HG03354 (cell line): Measurements from ENCODE around the gene OR52W1.

Experiments
- ATAC-seq: cut with Tn5 transposase; IDR thresholded peaks from one replicate; pipeline ENCODE4 v1.9.1; 2021; ENCODE audit warnings: mild to moderate bottlenecking; ENCODE audit not compliant: unreplicated experiment, poor library complexity, severe bottlenecking

The OR52W1 gene, protein sequence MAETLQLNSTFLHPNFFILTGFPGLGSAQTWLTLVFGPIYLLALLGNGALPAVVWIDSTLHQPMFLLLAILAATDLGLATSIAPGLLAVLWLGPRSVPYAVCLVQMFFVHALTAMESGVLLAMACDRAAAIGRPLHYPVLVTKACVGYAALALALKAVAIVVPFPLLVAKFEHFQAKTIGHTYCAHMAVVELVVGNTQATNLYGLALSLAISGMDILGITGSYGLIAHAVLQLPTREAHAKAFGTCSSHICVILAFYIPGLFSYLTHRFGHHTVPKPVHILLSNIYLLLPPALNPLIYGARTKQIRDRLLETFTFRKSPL

DNA sequence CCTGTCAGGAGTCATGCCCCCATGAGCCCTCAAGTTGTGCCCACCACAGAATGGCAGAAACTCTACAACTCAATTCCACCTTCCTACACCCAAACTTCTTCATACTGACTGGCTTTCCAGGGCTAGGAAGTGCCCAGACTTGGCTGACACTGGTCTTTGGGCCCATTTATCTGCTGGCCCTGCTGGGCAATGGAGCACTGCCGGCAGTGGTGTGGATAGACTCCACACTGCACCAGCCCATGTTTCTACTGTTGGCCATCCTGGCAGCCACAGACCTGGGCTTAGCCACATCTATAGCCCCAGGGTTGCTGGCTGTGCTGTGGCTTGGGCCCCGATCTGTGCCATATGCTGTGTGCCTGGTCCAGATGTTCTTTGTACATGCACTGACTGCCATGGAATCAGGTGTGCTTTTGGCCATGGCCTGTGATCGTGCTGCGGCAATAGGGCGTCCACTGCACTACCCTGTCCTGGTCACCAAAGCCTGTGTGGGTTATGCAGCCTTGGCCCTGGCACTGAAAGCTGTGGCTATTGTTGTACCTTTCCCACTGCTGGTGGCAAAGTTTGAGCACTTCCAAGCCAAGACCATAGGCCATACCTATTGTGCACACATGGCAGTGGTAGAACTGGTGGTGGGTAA lies at the start of gene OR52W1:
OR52W1 (plus strand) TSS at position 51 of the 637 bp plus-strand sequence; CDS start at position 51, 0 bp downstream.
- no peak for ATAC-seq

DNA sequence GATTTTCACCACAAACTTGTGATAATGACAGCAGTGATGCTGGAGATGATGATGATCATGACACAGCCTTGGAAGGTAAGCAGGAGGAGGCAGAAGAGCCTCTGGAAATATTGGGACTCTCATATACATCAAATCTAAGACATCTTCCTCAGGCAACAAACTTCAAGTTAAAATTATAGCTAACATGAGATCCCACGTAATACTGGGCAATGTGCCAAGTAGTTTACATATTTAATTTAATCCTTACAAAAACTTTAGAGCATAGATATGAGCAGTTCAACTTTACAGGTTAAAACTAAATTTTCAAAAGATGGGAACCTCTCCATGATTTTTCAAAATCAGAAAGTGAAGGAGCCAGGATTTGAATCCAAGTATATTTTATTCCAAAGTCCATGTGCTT lies 47.9 kb upstream of the OR52W1 start:
- ATAC-seq, result no peak

DNA sequence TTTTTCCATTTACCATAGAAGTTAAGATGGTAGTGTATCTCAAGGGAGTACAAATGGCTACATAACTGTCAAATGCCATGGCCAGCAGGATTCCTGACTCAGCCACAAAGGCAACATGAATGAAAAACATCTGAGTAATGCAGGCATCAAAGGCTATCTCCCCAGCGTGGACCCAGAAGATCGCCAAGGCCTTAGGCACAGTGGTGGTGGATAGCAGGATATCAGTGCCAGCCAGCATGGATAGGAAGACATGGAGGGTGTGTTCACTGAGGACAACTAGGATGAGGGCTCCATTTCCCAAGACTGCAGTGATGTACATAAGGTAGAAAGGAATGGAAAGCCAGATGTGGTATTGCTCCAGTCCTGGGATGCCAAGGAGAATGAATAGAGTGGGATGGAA lies 46.9 kb upstream of the OR52W1 start:
- no peak for ATAC-seq

DNA sequence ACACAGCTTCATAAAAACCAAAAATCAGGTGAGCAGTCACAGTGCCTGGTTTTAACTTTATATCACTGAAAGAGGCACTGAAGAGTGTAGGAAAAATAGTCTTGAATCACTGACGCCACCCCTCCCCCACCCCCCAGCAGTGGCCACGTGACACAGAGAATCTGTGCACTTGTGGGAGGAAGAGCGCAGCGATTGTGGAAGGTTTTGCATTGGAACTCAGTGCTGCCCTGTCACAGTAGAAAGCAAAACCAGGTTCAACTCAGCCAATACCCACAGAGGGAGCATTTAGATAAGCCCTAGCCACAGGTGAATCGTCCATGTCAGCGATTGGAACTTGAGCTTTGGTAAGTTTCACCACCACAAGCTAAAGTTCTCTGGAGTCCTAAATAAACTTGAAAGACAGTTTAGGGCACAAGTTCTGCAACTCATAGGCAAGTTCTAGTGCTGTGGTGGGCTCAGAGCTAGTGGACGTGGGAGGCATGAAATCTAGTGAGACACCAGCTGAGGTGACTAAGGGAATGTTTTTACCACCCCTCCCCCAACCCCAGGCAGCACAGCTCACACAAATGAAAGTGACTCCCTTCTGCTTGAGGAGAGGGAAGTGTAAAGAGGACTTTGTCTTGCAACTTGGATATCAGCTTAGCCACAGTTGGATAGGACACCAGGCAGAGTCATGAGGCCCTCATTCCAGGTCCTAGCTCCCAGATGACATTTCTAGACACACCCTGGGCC lies 42.2 kb upstream of the OR52W1 start:
- ATAC-seq, result no peak

DNA sequence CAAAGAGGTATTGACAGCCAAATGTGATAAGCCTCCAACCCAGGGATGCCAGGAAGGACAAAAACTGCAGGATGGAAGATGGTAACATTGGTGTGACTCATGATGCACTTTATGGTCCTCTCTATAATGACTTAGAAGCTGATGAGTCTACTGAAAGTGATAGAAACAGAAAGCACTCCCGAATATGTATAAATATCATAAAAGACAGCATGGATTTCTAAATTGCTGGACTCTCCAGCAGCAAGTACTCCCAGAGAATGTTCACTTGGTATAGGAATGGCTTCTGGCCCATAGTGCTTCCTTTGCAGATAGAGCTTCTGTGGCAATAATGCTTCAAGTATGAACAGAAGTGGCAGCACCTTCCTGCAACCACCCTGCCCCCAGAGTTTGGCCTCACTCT lies 28.8 kb upstream of the OR52W1 start, which contains the start of gene OR52B2:
OR52B2 (minus strand) TSS at position 101 of the 400 bp plus-strand sequence; CDS start at position 101, 0 bp downstream.
- no peak for ATAC-seq

DNA sequence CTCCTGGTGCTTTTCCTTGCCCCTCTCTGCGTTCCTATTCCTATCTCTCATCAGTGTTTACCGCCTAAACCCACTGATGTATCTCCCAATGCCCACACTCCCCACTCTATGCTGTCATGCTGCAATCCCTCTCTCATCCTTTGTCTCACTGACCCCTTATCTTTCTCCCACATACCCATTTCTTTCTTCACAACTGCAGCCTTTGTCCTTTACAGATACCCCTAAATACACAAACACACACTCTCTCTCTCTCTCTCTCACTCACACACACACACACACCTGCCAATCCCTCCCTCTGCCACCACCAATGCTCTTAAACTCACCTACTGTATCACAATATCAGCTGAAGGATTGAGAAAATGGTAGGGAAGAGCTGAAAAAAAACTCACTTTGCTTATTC lies 23.6 kb upstream of the OR52W1 start:
- no peak for ATAC-seq

DNA sequence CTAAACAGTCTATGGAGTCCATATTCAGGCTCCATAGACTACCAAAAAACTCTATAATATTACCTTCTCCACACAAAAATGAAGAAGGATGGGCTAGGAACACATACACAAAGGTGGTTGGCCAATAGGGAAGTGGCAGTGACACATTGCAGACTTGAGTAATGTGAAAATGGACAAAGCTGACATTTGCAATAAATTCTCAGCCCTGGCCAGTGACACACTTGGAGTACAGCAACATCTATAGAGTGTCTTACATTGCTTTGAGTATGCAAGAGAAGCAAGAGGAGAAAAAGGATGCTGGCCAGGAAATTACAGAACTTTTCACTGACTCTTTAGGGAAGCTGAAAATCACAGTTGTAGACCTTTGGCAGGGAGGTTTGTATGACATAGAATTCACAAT lies 7.3 kb upstream of the OR52W1 start:
- ATAC-seq, result no peak

DNA sequence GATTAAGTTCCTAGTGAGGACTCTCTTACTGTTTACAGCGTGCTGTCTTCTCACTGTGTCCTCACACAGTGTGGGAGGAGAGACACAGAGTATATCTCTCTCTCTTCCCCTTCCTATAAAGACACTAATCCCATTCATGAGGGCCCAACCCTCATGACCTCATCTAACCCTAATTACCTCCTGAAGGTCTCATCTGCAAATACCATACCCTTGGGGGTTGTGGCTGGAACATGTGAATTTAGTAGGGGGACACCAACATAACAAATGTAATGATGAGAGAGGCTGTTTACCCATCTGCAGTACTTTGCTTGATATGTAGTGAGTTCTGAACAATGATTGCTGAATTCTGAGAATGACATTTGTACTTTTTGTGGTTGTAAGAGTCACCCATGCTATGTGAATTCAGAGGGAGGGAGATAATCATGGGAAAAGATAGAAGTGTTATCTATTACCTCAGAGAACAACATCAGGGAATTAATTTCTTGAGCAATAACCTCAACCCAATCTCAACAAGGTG lies 4.9 kb upstream of the OR52W1 start:
- no peak for ATAC-seq

DNA sequence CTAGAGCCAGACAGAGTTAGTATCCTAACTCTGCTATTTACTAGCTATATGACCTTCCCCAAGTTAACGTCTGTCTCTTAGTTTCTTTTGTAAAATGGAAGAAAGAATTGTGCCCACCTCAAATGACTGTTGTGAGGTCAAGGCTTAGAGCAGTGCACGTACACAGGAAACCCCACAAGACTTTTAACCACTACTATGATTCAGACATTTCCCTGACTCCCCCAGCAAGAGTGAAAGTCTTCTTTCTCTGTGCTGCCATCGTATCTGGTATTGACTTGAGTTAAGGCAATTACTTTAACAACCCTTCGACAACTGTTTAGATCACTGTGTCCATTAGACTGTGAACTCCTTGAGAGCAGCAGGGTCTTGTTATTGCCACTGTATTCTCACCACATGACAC lies 2.6 kb upstream of the OR52W1 start:
- no peak for ATAC-seq

DNA sequence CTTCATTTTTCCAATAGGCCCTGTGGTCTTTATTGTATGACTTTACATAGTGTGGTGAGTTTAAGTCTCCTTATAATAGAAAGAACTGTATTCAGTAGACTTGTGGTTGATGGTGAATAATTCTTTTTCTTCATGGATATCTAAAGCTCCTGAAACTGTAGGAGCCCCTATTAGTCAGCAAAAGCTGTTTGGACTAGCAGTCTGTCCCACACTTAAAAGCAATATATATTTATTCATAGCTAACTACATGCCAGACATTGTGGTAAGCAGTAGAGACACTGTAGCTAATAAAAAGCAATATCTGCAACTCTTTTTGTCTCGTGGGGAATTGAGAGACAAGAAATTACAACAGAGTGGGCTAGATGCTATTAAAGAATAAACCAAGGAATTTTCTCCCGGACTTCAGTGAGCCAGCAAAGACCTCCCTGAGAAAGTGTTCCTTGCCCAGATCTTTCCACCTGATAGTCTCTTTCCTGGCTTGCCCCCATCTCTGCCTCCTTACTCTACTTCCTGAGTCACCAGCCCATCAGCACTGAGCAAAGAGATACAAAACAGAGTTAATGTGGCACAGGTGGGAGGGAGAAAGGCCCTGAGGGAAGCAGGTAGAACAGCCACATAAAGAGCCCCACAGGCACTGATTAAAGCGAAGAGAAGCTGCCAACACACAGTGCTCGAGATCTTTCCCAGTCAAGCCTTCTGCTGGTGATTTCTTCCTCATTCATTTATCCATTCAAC lies 1.4 kb upstream of the OR52W1 start:
- ATAC-seq, result no peak

DNA sequence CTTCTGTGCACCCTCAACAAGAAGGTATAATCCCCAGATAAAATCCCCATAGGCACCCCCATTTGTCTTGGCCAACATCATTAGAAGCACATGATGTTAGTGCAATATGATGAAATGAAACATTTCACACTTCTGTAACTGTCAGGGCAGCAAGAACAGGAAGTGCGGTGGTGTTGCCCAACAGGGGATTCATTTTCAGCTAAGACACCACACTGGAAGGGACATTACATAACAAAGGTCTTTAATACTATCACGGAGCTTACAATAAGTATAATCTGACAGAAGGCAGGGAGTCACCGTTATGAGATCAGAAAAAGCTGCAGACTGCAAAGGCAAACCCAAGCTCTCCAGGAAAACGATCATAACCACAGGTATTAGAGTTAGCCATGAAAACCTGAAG lies 2.0 kb downstream of the OR52W1 start:
- no peak for ATAC-seq

DNA sequence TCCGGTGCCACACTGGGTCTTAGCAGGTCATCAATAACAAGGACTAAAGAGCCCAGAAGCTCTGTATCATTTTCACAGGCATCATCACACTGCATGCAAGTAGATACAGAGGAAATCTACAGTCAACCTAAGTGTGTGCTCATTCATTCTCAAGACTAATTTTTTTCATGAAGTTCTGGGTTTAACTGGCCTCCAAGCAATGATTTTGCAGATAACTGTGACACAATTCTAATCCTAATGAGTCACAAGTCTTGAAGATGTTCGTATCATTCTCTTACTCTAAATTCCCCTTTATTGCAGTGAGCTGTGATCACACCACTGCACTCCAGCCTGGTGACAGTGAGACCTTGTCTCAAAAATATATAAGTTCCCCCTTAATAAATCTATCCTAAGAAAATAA lies 2.5 kb downstream of the OR52W1 start:
- no peak for ATAC-seq

DNA sequence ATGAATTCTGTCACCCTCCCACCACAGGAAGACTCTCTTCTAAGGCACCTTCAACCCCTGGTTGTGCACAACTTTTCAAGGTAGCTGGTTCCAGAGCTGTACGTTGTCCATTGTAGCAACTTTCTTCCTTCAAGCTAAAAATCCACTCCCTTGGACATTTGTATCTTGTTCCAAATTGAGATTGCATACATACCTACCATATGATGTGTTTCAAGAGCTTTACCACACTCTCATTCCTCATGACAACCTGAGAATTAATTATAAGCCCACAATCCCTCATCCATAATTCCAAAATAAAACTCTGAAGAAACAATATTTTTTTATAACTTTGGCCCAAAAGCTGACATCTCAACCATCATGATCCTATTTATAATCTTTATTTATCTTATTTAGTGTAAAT lies 3.0 kb downstream of the OR52W1 start:
- ATAC-seq, result no peak

DNA sequence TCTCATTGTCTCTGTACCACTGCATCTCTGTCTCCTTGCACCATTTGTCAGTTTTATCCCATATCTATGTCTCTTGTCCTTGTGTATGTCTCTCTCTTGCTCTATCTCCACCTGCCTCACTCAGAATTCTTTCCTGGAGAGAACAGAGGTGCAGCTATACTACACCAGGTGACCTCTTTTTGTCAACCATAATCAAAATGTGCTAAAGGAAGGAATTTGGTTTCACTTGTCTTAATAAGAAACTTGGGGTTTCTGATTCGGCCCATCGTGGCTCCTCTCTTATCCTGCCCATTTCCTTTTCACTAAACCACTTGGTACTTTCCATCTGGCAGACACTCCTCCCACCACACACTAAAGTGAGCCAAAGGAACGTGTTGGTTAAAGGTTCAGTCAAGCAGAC lies 4.3 kb downstream of the OR52W1 start:
- ATAC-seq, result peak; percentile 80

DNA sequence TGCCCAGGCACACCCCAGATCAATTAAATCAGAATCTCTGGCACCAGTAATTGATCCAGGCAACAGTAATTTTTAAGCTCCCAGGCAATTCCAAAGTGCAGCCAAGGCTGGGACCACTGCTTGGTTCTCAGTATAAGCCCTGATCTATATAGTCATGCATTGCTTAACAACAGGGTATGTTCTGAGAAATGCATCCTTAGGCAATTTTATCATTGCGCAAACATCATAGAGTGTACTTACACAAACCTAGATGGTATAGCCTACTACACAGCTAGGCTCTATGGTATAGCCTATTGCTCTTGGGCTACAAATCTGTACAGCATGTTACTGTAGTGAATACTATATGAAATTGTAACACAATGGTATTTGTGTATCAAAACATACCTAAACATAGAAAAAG lies 5.7 kb downstream of the OR52W1 start:
- no peak for ATAC-seq

DNA sequence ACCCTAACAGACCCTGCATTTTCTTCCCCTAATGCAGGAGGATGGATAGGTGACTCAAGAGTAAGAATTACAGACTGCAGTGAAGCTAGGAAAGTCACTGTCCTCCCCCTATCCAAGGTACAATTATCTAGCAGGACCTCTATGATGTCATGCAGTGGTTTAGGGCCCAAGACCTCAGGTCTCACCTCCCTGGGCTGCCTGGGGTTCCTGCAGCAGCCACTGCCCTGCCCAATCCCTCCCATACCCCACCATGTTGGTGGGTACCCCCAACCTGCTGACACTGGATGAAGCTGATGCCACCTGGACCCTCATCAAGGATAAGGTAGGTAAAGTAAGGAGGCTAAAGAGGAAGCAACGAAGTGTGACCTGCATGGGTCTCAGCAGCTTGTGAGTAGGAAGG lies 6.3 kb downstream of the OR52W1 start, which contains the start of gene C11orf42:
C11orf42 (plus strand) TSS at position 192 of the 400 bp plus-strand sequence; CDS start at position 251, 59 bp downstream.
- no peak for ATAC-seq

DNA sequence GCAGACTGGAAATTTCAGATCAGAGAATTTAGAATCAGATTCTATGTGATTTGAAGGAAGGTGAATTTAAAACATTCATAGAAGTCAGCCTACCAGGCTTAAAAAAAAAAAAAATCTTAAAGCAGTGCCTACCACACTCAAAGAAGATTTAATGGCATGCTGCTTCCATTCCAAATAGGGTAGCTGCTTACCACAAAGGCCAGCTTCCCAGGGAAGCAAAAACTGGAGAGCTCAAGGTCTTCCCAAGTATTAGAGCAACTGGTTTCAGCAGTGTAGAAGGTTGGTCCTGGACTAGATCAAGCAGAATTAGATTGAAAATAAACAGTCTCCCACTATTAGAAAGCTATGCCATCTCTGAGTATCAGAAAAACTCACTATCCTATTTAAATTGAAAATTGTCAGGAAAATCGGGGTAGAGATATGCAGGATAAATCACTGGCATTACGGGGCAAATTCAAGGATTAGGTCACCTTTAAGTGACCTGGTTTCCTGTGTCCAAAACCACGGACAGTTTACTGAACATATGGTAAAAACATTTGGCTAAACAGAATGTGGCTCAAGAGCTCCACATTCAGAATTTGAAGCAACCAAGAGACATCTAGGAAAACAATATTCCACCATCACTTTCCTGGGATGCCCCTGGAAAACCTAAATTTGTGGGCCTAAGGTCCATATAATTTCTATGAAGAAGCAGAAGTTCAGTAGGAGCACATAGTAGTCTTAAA lies 7.6 kb downstream of the OR52W1 start:
- no peak for ATAC-seq

DNA sequence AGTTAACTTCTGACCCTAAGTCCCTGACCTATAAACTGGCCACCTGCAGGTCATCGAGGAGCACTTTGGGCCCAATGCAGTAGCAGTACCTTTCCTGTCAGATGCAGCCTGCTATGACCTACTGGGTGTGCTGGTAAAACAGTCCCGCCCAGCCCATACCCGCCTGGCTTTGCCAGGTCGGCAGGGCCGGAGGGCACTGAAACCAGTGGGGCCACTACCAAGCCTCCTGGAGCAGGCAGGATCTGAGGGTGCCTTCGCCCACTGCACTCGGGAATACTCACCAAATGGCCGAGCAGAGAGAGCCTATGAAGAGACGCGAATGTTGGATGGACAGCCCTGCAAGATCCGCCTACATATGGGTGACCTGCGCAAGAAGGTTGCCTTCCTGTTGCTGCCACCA lies 10.8 kb downstream of the OR52W1 start:
- ATAC-seq, result no peak

DNA sequence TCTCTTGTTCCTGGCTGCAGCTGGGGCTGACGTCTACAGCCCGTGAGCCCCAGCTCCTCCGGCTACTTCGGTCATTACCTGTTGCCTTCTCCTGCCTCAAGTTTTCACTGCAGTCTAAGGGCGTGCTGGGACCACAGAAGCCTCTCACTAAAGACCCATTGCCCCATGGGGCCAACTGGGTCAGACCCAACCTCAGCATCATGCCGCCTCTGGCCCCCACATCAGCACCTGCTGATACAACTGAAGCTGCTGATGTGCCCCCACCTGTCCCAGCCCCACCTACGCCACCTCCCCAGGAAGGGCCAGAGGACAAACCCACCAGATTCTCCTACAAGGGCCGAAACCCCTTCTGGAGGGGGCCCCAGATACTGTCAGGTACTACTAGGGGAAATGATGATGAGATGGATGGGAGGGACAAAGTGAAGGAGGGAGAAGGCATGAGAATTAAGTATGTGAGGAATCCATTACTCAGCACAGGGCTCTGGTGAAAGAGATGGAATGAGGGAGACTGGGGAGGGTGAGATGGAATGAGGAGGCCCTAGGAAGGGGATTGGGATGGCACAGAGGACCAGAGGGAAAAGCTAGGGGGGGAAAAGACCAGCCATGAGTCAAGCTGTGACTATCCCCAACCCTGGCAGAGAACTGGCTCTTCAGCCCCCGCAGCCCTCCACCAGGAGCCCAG lies 11.4 kb downstream of the OR52W1 start:
- ATAC-seq, result no peak
